ENCODE results near the gene CACNA1A.
A peak's percentile ranks its signal among the peaks of the same experiment; 100 is the strongest.

CACNA1A gene

DNA sequence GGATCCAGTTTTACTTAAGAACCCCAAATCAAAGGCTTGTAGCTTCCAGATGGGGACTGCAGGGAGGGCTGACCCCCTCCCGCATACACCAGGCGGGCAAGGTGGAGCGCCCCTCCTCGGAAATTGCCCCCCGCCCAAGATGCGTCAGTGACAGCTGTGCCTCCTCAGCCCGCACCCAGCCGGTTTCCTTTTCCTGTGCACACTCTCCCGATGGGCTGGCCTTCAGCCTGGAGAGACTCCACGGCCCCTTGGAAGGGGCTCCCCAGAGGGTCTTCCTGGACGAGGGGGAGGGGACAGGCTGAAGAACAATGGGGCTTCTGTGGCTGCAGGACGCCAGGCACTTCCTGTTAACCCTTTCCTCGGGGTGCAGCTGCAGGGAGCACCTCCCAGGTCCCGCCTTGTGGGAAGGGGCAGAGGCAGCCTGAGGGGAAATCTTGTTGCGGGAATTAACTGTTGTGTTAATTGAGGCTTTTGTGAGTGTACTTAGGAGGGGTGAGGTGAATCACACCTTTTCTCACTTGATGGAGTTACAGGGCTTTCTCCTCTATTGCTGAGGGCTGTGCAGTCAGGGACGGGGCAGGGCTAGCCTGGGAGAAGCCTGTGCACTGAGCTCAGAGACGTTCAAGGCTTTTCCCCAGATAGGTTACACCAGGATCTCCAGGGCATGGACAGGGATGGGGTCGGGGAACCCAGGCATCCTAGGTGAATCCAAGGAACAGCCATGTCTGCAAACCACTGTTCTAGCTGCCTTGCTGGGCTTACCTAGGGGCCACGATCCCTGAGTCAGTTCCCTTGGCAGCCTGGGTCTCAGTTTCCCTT is 341.7 kb downstream of the CACNA1A start:
- DNase-seq (ENCODE audit: low read depth): no peak

DNA sequence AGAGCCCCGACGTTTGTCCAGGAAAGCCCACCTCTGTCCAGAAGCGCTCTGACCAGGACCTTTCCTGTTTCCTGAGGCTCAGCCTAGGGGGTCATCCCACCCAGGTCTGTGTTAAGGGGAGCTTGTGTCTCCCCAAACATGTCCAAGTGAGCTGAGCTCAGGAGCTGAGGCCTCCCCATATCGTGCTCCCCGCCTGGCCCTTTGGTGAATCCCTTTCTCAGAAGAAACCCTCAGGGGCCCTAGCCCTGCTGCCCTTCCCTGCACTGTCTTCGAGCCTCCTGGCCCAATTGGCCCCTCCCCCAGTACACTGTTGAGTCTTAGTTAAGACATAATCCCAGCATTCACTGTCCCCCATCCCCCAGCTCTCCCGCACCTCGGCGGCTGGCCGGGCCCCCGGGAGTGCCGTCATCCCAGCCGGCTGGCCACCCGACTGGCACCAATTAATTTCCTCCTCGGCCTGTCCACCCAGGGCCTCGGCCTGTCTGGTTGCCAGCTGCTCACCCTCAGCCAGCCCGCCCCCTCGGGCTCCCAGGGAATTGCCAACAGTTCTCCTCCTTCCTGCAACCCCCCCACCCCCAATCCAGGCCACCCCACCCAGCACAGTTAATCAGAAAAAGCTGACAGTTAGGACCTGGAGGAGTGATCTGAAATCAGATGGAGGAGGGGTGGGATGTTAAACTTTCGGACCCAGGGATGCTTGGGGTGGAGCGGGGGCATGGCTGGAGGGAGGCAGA is 342.5 kb downstream of the CACNA1A start:
- peak; percentile 89 for DNase-seq (ENCODE audit: low read depth)
- no peak for TF ChIP-seq CTCF (conservative IDR thresholded peaks at IDR 0.05; ENCODE audit: control insufficient read depth, insufficient read depth, low read depth, low read length)
- peak overlapping the region; percentile 15 for H3K4me3 ChIP-seq (ENCODE audit: control insufficient read depth, low read depth, low read length)

More for the DNA sequence above, 341.7 kb downstream of the CACNA1A start:
- H3K4me3 ChIP-seq (ENCODE audit: control insufficient read depth, low read depth, low read length): peak overlapping the region; percentile 2
- no peak for TF ChIP-seq CTCF (conservative IDR thresholded peaks at IDR 0.05; ENCODE audit: control insufficient read depth, insufficient read depth, low read depth, low read length)

DNA sequence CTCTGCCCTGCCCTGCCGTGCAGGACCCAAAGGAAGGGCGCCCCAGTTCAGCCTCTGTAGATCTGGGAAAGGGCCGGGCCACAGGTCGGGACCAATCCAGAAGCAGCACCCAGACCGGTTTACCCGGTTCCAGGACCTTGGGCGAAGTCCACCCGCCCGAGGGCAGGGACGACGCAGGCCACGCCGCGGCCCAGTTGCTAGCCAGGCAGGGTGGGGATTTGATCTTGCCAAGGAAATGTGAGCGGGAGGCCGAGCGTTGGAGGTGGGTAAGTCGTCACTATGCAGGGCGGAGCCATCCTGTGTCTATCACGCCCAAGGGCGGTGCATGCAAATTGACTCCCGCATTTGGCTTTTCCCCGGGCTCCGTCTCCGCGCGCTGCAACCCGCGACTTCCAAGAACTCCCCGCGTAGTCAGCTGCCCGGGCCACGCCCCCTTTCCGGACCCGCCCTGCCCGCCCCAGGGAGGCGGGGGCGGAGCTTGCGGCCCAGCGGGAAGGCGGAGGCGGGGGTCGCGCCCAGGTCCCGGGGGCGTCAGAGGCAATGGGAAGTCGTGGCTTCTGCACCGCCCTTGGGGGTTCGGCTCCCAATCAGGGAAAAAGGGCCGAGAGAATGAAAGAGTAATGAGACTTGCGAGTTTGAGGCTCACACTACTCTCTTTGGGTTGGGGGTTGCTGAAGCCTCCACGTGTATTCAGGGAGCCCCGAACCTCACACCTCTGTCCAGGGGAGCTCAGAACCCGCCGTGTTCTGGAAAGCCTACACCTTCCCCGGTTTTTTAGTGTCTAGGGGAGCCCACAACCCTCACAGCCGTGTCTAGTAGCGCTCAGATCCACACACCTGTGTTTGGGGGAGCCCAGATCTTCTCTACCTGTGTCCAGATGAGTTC is 343.3 kb downstream of the CACNA1A start:
- TF ChIP-seq CTCF (conservative IDR thresholded peaks at IDR 0.05; ENCODE audit: control insufficient read depth, insufficient read depth, low read depth, low read length): no peak
- peak; percentile 98 for DNase-seq (ENCODE audit: low read depth)
- peak overlapping the region; percentile 26 for H3K4me3 ChIP-seq (ENCODE audit: control insufficient read depth, low read depth, low read length)

DNA sequence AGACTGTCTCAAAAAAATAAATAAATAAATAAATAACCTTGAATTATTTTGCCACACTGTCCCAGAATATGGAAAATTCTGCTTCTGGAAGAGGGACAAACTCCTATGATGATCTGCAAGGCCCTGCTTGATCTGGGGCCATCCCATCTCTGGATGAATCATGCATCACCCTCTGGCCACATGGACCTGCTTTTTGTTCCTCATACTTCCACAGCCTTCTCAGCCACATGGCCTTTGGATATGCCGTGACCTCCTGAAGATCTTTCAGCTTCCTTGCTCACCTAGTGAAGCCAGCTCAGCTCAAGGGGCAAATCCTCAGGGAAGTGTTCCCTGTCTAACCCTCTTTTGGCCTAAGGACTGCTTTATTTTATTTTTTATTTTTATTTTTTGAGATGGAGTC is 345.7 kb downstream of the CACNA1A start:
- no peak overlapping the region for H3K4me3 ChIP-seq (ENCODE audit: control insufficient read depth, low read depth, low read length)
- TF ChIP-seq CTCF (conservative IDR thresholded peaks at IDR 0.05; ENCODE audit: control insufficient read depth, insufficient read depth, low read depth, low read length): no peak
- peak; percentile 78 for DNase-seq (ENCODE audit: low read depth)

- DNase-seq (ENCODE audit: low read depth): no peak
Measured at GRCh38 chr19:13159713-13160112, 346.6 kb downstream of the CACNA1A start.

More at GRCh38 chr19:13159713-13160112, 346.6 kb downstream of the CACNA1A start:
- no peak for TF ChIP-seq CTCF (conservative IDR thresholded peaks at IDR 0.05; ENCODE audit: control insufficient read depth, insufficient read depth, low read depth, low read length)
- no peak overlapping the region for H3K4me3 ChIP-seq (ENCODE audit: control insufficient read depth, low read depth, low read length)
